ENCODE results near the gene ZNF277. TPM values are rescaled to one million over a fixed set of nuclear protein-coding genes. Genes with fewer than 3 reads are reported as not detected.

Gene ZNF277
- total RNA-seq, 2 donors from 2014 or later: 20.3 to 20.4 TPM

- H3K4me1 ChIP-seq (ENCODE audit: control insufficient read depth, insufficient read depth, low read length): no peaks in the 10 kb centered on the region
- TF ChIP-seq CTCF (conservative IDR thresholded peaks at IDR 0.05): no peak
- peaks cover 7% of the 10 kb centered on the region for H3K4me1 Mint-ChIP-seq
Observed at GRCh38 chr7:112290065-112290464, 83.6 kb downstream of the ZNF277 start.

GRCh38 chr7:112292162-112292561 lies 85.7 kb downstream of the ZNF277 start:
- no peaks in the 10 kb centered on the region for H3K9me3 Mint-ChIP-seq
- no peaks in the 10 kb centered on the region for H3K4me1 Mint-ChIP-seq
- no peaks in the 10 kb centered on the region for H3K27me3 Mint-ChIP-seq (ENCODE audit: insufficient read depth)
- H3K4me3 Mint-ChIP-seq: no peak overlapping the region
- peaks cover 1% of the 10 kb centered on the region for H3K36me3 ChIP-seq (ENCODE audit: control insufficient read depth, insufficient read depth, low read length)
- no peak for DNase-seq
- no peaks in the 10 kb centered on the region for H3K27me3 ChIP-seq (ENCODE audit: control insufficient read depth, insufficient read depth, low read length, poor library complexity, severe bottlenecking)
- peaks cover 9% of the 10 kb centered on the region for H3K36me3 Mint-ChIP-seq (ENCODE audit: low read depth)
- H3K9me3 ChIP-seq (ENCODE audit: control insufficient read depth, low read length): no peaks in the 10 kb centered on the region
- TF ChIP-seq CTCF (conservative IDR thresholded peaks at IDR 0.05): no peak
- WGBS, 2 experiments (ENCODE audit: insufficient coverage in 1 of 2, insufficient read length in 1 of 2): 90% methylated on average over 1 of the region's 1 CpG; no CpG with 5 or more reads in 1 of the 2 experiments
- H3K4me3 ChIP-seq (ENCODE audit: low read length): no peak overlapping the region
- no peak overlapping the region for H3K9ac ChIP-seq (ENCODE audit: extremely low read depth, low read length, poor library complexity, severe bottlenecking)
- H3K27ac ChIP-seq (ENCODE audit: low read depth, low read length): no peak overlapping the region
- H3K4me1 ChIP-seq (ENCODE audit: control insufficient read depth, insufficient read depth, low read length): no peaks in the 10 kb centered on the region
- H3K27ac Mint-ChIP-seq: no peak overlapping the region

More at GRCh38 chr7:112290065-112290464, 83.6 kb downstream of the ZNF277 start:
- 94 to 100% methylated on average over 2 to 4 of the region's 5 CpGs for WGBS, 2 experiments (ENCODE audit: insufficient coverage in 1 of 2, insufficient read length in 1 of 2)
- no peak overlapping the region for H3K4me3 ChIP-seq (ENCODE audit: low read length)
- DNase-seq: no peak
- H3K36me3 ChIP-seq (ENCODE audit: control insufficient read depth, insufficient read depth, low read length): no peaks in the 10 kb centered on the region
- no peak overlapping the region for H3K4me3 Mint-ChIP-seq
- no peak overlapping the region for H3K27ac ChIP-seq (ENCODE audit: low read depth, low read length)
- H3K27me3 Mint-ChIP-seq (ENCODE audit: insufficient read depth): no peaks in the 10 kb centered on the region
- peaks cover 9% of the 10 kb centered on the region for H3K36me3 Mint-ChIP-seq (ENCODE audit: low read depth)
- no peaks in the 10 kb centered on the region for H3K9me3 ChIP-seq (ENCODE audit: control insufficient read depth, low read length)
- H3K9ac ChIP-seq (ENCODE audit: extremely low read depth, low read length, poor library complexity, severe bottlenecking): no peak overlapping the region
- H3K27me3 ChIP-seq (ENCODE audit: control insufficient read depth, insufficient read depth, low read length, poor library complexity, severe bottlenecking): no peaks in the 10 kb centered on the region
- no peaks in the 10 kb centered on the region for H3K9me3 Mint-ChIP-seq
- no peak overlapping the region for H3K27ac Mint-ChIP-seq

- Mint-ChIP-seq H3K4me1 (no peaks in the 10 kb centered on the region), H3K9me3 (no peaks in the 10 kb centered on the region), H3K27me3 (ENCODE audit: insufficient read depth) (no peaks in the 10 kb centered on the region), H3K36me3 (ENCODE audit: low read depth) (peaks cover 3% of the 10 kb centered on the region), H3K27ac (no peak overlapping the region), H3K4me3 (no peak overlapping the region)
- DNase-seq: no peak
- no peaks in the 10 kb centered on the region for H3K4me1 ChIP-seq (ENCODE audit: control insufficient read depth, insufficient read depth, low read length)
- H3K9ac ChIP-seq (ENCODE audit: extremely low read depth, low read length, poor library complexity, severe bottlenecking): no peak overlapping the region
- WGBS, 2 experiments (ENCODE audit: insufficient coverage in 1 of 2, insufficient read length in 1 of 2): 90% methylated on average over 4 of the region's 4 CpGs
- H3K36me3 ChIP-seq (ENCODE audit: control insufficient read depth, insufficient read depth, low read length): peaks cover 11% of the 10 kb centered on the region
- no peak overlapping the region for H3K4me3 ChIP-seq (ENCODE audit: low read length)
- H3K27me3 ChIP-seq (ENCODE audit: control insufficient read depth, insufficient read depth, low read length, poor library complexity, severe bottlenecking): no peaks in the 10 kb centered on the region
- no peak for TF ChIP-seq CTCF (conservative IDR thresholded peaks at IDR 0.05)
- no peaks in the 10 kb centered on the region for H3K9me3 ChIP-seq (ENCODE audit: control insufficient read depth, low read length)
- no peak overlapping the region for H3K27ac ChIP-seq (ENCODE audit: low read depth, low read length)
Observed at GRCh38 chr7:112293416-112293815, 86.9 kb downstream of the ZNF277 start.

All from endodermal cell (in vitro differentiated cells).